ENCODE data around the gene SARS2. TPM values are rescaled to one million over a fixed set of nuclear protein-coding genes. Genes with fewer than 3 reads are reported as not detected.

Gene SARS2
- total RNA-seq, 1 experiment from 2014 or later, result 57.4 TPM

DNA sequence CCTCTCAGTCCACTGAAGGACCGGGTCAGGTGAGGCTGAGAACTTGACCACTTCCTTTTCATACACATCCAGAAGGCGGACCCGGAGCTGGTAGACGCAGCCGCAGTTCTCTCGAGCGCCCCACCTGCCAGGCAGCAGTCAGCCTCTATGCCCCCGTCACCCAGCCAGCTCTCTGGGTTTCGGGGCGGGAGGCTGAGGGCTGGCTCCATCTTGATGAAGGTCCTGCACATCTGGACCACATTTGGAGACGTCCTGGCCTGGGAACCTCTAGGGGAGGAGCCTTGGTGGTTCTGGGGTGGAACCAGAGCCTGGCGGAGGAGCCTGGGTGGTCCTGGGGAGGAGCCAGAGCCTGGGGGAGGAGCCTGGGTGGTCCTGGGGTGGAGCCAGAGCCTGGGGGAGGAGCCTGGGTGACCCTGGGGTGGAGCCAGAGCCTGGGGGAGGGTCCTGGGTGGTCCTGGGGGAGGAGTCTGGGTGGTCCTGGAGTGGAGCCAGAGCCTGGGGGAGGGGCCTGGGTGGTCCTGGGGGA is 14.5 kb upstream of the SARS2 start:
- Histone ChIP-seq H2BK15ac (ENCODE audit: low read depth, low read length) (no peak overlapping the region), H4K8ac (replicated peaks; ENCODE audit: insufficient read length, low read depth, low read length) (no peak overlapping the region), H3K79me1 (ENCODE audit: insufficient read depth, low read depth, low read length, poor library complexity, severe bottlenecking) (no peaks in the 10 kb centered on the region), H4K5ac (ENCODE audit: insufficient read length, low read depth, low read length) (no peak overlapping the region), H3K23ac (ENCODE audit: insufficient read length, low read depth, low read length) (no peak overlapping the region), H3K9me3 (ENCODE audit: control insufficient read depth, low read depth, low read length) (no peaks in the 10 kb centered on the region), H4K91ac (ENCODE audit: insufficient read length, low read depth, low read length) (no peak overlapping the region), H2BK20ac (ENCODE audit: low read depth, low read length, poor library complexity, severe bottlenecking) (no peak overlapping the region), H3K56ac (ENCODE audit: insufficient read length, low read depth, low read length) (no peak overlapping the region), H2BK120ac (ENCODE audit: low read depth, low read length, poor library complexity, severe bottlenecking) (no peak overlapping the region), H3T11ph (ENCODE audit: low read length) (no peak overlapping the region), H3K23me2 (ENCODE audit: insufficient read length, low read depth, low read length, poor library complexity, severe bottlenecking) (no peaks in the 10 kb centered on the region), H2BK12ac (ENCODE audit: insufficient read length, low read depth, low read length) (no peak overlapping the region), H3K4me2 (ENCODE audit: insufficient read depth, insufficient read length, low read length) (no peak overlapping the region), H3K4ac (ENCODE audit: low read depth, low read length) (no peak overlapping the region), H3K18ac (ENCODE audit: insufficient read length, low read depth, low read length) (no peak overlapping the region), H3K14ac (ENCODE audit: insufficient read depth, low read length) (no peak overlapping the region), H3K27ac (ENCODE audit: insufficient read length, low read depth, low read length) (no peak overlapping the region), H3K4me1 (ENCODE audit: insufficient read depth, low read length) (no peaks in the 10 kb centered on the region), H4K20me1 (ENCODE audit: control insufficient read depth, insufficient read depth, insufficient read length) (no peaks in the 10 kb centered on the region), H2AK5ac (ENCODE audit: insufficient read length, low read length) (no peak overlapping the region), H3K27me3 (ENCODE audit: insufficient read depth, low read length) (no peaks in the 10 kb centered on the region), H3K9ac (ENCODE audit: extremely low read depth, insufficient read length, low read length) (no peak overlapping the region), H2AFZ (ENCODE audit: low read length) (no peak overlapping the region), H2BK5ac (ENCODE audit: insufficient read length, low read length) (no peak overlapping the region), H3K79me2 (ENCODE audit: insufficient read depth, low read length) (no peaks in the 10 kb centered on the region)
- no peak overlapping the region for H3K4me3 Mint-ChIP-seq
- H3K27me3 Mint-ChIP-seq (ENCODE audit: low read depth), result peaks cover 21% of the 10 kb centered on the region
- no CpG with 5 or more reads among the region's 12 CpGs for WGBS (ENCODE audit: extremely low coverage, insufficient read length, low lambda C conversion rate)
- H3K36me3 Mint-ChIP-seq (ENCODE audit: insufficient read depth in 1 of 3, low read depth in 3 of 3), result peaks cover 13 to 34% (median 31%) of the 10 kb centered on the region in 3 experiments
- H3K4me1 Mint-ChIP-seq, result peaks cover 3% of the 10 kb centered on the region in 2 experiments; a peak in 2 of 4 replicates
- no peaks in the 10 kb centered on the region; a peak in 1 of 5 replicates for H3K9me3 Mint-ChIP-seq
- DNase-seq, result no peak
- no peak overlapping the region for H3K27ac Mint-ChIP-seq
- TF ChIP-seq, protein P1, sequence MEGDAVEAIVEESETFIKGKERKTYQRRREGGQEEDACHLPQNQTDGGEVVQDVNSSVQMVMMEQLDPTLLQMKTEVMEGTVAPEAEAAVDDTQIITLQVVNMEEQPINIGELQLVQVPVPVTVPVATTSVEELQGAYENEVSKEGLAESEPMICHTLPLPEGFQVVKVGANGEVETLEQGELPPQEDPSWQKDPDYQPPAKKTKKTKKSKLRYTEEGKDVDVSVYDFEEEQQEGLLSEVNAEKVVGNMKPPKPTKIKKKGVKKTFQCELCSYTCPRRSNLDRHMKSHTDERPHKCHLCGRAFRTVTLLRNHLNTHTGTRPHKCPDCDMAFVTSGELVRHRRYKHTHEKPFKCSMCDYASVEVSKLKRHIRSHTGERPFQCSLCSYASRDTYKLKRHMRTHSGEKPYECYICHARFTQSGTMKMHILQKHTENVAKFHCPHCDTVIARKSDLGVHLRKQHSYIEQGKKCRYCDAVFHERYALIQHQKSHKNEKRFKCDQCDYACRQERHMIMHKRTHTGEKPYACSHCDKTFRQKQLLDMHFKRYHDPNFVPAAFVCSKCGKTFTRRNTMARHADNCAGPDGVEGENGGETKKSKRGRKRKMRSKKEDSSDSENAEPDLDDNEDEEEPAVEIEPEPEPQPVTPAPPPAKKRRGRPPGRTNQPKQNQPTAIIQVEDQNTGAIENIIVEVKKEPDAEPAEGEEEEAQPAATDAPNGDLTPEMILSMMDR (conservative IDR thresholded peaks at IDR 0.05), result no peak
